Lower leg skin (tissue), 3 donors: ENCODE measurements around the gene NKD1.

Source experiments
- POLR2A ChIP-seq, 2 donors: fragments of 450-650 bp; IDR thresholded peaks; one replicate each; pipeline ENCODE4 v1.6.1; 2016 to 2017; ENCODE audit warnings: antibody characterized with exemption in 2 of 2, mild to moderate bottlenecking in 1 of 2, moderate library complexity in 1 of 2
- TF ChIP-seq, protein P1 (sequence below), 3 donors: fragments of 450-650 bp; IDR thresholded peaks; one replicate each; pipeline ENCODE4 v1.5.1; 2016; ENCODE audit warnings: antibody characterized with exemption in 3 of 3, mild to moderate bottlenecking in 3 of 3, moderate library complexity in 2 of 3

DNA sequence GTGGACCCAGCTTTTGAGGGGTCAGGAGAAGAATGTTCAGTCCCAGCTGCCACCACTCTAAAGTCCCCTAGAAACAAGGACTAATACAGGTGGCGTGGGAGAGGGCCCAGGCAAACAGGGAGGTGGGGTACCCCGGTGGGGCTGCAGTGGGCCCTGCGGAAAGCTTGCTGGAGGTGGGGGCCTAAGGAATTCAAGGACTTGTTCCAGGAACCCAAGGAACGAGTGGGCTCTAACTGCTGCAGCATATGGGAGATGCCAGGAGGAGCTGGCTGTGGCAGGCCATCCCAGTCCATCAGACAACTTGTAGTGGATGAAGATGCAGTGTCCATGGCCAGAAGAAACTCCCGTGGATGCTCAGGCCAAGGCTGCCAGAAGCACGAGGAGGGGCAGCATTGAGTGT, 122.3 kb downstream of the NKD1 start:
- TF ChIP-seq, protein P1, sequence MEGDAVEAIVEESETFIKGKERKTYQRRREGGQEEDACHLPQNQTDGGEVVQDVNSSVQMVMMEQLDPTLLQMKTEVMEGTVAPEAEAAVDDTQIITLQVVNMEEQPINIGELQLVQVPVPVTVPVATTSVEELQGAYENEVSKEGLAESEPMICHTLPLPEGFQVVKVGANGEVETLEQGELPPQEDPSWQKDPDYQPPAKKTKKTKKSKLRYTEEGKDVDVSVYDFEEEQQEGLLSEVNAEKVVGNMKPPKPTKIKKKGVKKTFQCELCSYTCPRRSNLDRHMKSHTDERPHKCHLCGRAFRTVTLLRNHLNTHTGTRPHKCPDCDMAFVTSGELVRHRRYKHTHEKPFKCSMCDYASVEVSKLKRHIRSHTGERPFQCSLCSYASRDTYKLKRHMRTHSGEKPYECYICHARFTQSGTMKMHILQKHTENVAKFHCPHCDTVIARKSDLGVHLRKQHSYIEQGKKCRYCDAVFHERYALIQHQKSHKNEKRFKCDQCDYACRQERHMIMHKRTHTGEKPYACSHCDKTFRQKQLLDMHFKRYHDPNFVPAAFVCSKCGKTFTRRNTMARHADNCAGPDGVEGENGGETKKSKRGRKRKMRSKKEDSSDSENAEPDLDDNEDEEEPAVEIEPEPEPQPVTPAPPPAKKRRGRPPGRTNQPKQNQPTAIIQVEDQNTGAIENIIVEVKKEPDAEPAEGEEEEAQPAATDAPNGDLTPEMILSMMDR (IDR thresholded peaks at IDR 0.05): no peak
- TF ChIP-seq POLR2A (IDR thresholded peaks at IDR 0.05): no peak
